ENCODE results near the gene RASEF.

DNA sequence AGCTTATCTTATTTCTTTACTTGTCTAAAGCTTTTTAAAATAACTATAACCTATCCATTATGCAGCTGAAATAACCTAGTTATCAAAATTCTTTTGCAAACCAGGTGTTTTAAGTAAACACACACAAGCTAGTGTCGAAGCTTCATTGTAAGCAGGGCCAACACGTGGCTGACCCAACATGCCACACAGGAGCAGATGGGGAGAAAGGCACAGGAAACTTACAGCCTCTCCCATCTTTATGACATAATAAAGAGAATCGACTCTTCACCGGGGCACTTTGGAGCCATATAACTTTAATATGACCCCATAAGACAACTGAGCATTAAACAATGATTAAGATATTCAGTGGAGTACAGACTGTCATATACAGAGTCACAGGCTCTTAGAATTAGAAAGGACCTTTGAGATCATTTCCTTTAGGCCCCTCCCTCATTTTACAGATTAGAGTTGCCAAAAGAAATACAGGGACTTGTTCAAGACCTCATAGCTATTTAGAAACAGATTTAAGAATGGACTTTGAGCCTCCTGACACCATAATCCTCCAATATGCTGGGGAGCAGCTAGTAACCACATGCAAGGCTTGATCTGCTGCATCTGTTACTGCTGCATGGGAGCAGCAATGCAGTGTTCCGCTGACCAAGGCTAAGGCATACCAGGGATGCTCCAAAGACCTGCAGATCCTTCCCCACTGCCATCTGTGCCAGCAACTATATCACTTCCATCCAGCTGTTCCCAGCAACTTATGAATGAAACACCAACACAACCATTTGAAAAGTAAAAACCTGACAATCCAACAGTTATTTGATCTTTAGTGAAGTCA, 75.4 kb downstream of the RASEF start:
- TF ChIP-seq, protein P1, sequence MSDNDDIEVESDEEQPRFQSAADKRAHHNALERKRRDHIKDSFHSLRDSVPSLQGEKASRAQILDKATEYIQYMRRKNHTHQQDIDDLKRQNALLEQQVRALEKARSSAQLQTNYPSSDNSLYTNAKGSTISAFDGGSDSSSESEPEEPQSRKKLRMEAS (IDR thresholded peaks at IDR 0.05; ENCODE audit: low read depth, low read length), result no peak
- TF ChIP-seq POLR2A (IDR thresholded peaks at IDR 0.05; ENCODE audit: extremely low read depth, insufficient read length), result no peak
- TF ChIP-seq, protein P2, sequence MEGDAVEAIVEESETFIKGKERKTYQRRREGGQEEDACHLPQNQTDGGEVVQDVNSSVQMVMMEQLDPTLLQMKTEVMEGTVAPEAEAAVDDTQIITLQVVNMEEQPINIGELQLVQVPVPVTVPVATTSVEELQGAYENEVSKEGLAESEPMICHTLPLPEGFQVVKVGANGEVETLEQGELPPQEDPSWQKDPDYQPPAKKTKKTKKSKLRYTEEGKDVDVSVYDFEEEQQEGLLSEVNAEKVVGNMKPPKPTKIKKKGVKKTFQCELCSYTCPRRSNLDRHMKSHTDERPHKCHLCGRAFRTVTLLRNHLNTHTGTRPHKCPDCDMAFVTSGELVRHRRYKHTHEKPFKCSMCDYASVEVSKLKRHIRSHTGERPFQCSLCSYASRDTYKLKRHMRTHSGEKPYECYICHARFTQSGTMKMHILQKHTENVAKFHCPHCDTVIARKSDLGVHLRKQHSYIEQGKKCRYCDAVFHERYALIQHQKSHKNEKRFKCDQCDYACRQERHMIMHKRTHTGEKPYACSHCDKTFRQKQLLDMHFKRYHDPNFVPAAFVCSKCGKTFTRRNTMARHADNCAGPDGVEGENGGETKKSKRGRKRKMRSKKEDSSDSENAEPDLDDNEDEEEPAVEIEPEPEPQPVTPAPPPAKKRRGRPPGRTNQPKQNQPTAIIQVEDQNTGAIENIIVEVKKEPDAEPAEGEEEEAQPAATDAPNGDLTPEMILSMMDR (IDR thresholded peaks at IDR 0.05; ENCODE audit: low read depth, low read length), result no peak
- TF ChIP-seq MYC (IDR thresholded peaks at IDR 0.05; ENCODE audit: low read depth, low read length), result no peak

Measured in NB4 (cell line).